Activated T-cell treated with anti-CD3 and anti-CD28 coated beads, Interleukin-2, amount 50 U/mL, for 1 hour (primary cell): ENCODE data around the gene KCNAB1.

Experiments
- DNase-seq: peaks from one replicate; pipeline ENCODE4 v3.0.0-alpha.2; 2020

KCNAB1 gene

GRCh38 chr3:156378871-156379270, 258.5 kb downstream of the KCNAB1 start:
- DNase-seq = no peak

- no peak for DNase-seq
Measured at GRCh38 chr3:156379327-156379726, 258.9 kb downstream of the KCNAB1 start.

- DNase-seq = no peak
Measured at GRCh38 chr3:156381253-156381652, 260.9 kb downstream of the KCNAB1 start.

GRCh38 chr3:156382458-156383346, 262.3 kb downstream of the KCNAB1 start:
- DNase-seq = no peak

- DNase-seq = no peak
Measured at GRCh38 chr3:156383441-156384025, 263.2 kb downstream of the KCNAB1 start.

- no peak for DNase-seq
Measured at GRCh38 chr3:156388497-156389448, 268.4 kb downstream of the KCNAB1 start.

- no peak for DNase-seq
Measured at GRCh38 chr3:156389449-156389950, 269.1 kb downstream of the KCNAB1 start.

- no peak for DNase-seq
Measured at GRCh38 chr3:156390846-156391245, 270.5 kb downstream of the KCNAB1 start.

- DNase-seq = no peak
Measured at GRCh38 chr3:156395961-156396710, 275.8 kb downstream of the KCNAB1 start.

- DNase-seq = no peak
Measured at GRCh38 chr3:156396851-156397250, 276.5 kb downstream of the KCNAB1 start.

- no peak for DNase-seq
Measured at GRCh38 chr3:156397534-156397933, 277.2 kb downstream of the KCNAB1 start.

- DNase-seq = no peak
Measured at GRCh38 chr3:156400062-156400461, 279.7 kb downstream of the KCNAB1 start.

- no peak for DNase-seq
Measured at GRCh38 chr3:156400735-156401134, 280.4 kb downstream of the KCNAB1 start.

- DNase-seq = no peak
Measured at GRCh38 chr3:156404217-156404616, 283.8 kb downstream of the KCNAB1 start.

GRCh38 chr3:156406393-156406792, 286.0 kb downstream of the KCNAB1 start:
- no peak for DNase-seq

- no peak for DNase-seq
Measured at GRCh38 chr3:156407617-156408225, 287.3 kb downstream of the KCNAB1 start.

GRCh38 chr3:156409694-156410093, 289.3 kb downstream of the KCNAB1 start:
- no peak for DNase-seq

- no peak for DNase-seq
Measured at GRCh38 chr3:156412600-156412999, 292.2 kb downstream of the KCNAB1 start.

- DNase-seq = no peak
Measured at GRCh38 chr3:156413293-156413892, 293.0 kb downstream of the KCNAB1 start.

GRCh38 chr3:156416846-156417558, 296.6 kb downstream of the KCNAB1 start:
- DNase-seq = no peak
